Left ventricle myocardium inferior (tissue), 1 donor: ENCODE results near the gene TOM1L2. TPM values are rescaled to one million over a fixed set of nuclear protein-coding genes. Genes with fewer than 3 reads are reported as not detected.
A peak's percentile ranks its signal among the peaks of the same experiment; 100 is the strongest.
"Not testable (repeated sequence)": the region's sequence is repeated elsewhere in the genome, so short reads cannot be mapped to it uniquely, and the experiment has no call there.

Experiments
- DNase-seq: peaks from one replicate; pipeline ENCODE4 v3.0.0-alpha.2; 2020
- H3K27ac ChIP-seq: fragments of 200-600 bp; replicated peaks from 2 replicates; pipeline ENCODE4 v1.8.0; 2021
- H3K27me3 ChIP-seq: fragments of 200-600 bp; 2 replicates; pipeline ENCODE4 v1.8.0; 2021; ENCODE audit warnings: low read depth
- H3K36me3 ChIP-seq: fragments of 200-600 bp; 2 replicates; pipeline ENCODE4 v1.8.0; 2021
- H3K4me1 ChIP-seq: fragments of 200-600 bp; 2 replicates; pipeline ENCODE4 v1.8.0; 2021
- H3K4me3 ChIP-seq: fragments of 200-600 bp; 2 replicates; pipeline ENCODE4 v1.8.0; 2021; ENCODE audit warnings: mild to moderate bottlenecking, moderate library complexity
- H3K9me3 ChIP-seq: fragments of 200-600 bp; replicated peaks from 2 replicates; pipeline ENCODE4 v1.8.0; 2021
- intact Hi-C: fragments of 100-400 bp; cut with micrococcal nuclease; formaldehyde crosslinking; loops from one replicate; pipeline ENCODE4 v1.11.0; 2022
- total RNA-seq: library from RNA; stranded (reverse); fragmentation: NEBNext Ultra II Directional; extraction: Animal tissue kit (Norgen Biotek cat#: 25700); gene quantifications from one replicate; pipeline ENCODE4 v1.2.1, GENCODE V29; 2021
- TF ChIP-seq, protein P1 (sequence below): fragments of 200-600 bp; IDR thresholded peaks from 2 replicates; pipeline ENCODE4 v1.8.0; 2021; ENCODE audit warnings: antibody characterized with exemption, mild to moderate bottlenecking, borderline replicate concordance
- donor health status: DM: no; HTN: yes; CAD: no; lungs with severe emphysema.

TOM1L2 gene
- total RNA-seq, 1 donor from 2014 or later: 284 TPM

DNA sequence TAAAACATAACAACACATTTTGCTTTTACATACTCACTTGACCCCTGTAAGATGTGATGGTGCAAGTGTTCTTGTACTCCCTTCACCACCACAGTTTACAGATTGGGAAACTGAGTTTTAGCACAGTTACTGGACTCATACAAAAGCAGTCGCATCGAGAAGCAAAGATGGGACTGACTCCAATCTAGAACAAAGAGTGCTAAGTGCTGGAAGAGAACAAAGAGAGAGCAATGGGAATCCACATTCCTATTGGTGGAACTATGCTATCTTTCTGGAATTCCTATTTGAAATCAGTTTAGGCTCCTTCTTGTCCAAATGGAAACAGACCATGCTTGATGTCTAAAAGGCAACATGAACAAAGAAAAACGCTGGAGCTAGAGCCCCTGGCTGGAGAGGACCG, 9.1 kb downstream of the TOM1L2 start:
- no peak for DNase-seq
- Histone ChIP-seq H3K4me3 (no peak overlapping the region), H3K9me3 (no peaks in the 10 kb centered on the region), H3K4me1 (peaks cover 80% of the 10 kb centered on the region), H3K27ac (peak overlapping the region; percentile 7), H3K36me3 (no peaks in the 10 kb centered on the region), H3K27me3 (no peaks in the 10 kb centered on the region)
- intact Hi-C loops: no loop called here
- TF ChIP-seq, protein P1, sequence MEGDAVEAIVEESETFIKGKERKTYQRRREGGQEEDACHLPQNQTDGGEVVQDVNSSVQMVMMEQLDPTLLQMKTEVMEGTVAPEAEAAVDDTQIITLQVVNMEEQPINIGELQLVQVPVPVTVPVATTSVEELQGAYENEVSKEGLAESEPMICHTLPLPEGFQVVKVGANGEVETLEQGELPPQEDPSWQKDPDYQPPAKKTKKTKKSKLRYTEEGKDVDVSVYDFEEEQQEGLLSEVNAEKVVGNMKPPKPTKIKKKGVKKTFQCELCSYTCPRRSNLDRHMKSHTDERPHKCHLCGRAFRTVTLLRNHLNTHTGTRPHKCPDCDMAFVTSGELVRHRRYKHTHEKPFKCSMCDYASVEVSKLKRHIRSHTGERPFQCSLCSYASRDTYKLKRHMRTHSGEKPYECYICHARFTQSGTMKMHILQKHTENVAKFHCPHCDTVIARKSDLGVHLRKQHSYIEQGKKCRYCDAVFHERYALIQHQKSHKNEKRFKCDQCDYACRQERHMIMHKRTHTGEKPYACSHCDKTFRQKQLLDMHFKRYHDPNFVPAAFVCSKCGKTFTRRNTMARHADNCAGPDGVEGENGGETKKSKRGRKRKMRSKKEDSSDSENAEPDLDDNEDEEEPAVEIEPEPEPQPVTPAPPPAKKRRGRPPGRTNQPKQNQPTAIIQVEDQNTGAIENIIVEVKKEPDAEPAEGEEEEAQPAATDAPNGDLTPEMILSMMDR: no peak

DNA sequence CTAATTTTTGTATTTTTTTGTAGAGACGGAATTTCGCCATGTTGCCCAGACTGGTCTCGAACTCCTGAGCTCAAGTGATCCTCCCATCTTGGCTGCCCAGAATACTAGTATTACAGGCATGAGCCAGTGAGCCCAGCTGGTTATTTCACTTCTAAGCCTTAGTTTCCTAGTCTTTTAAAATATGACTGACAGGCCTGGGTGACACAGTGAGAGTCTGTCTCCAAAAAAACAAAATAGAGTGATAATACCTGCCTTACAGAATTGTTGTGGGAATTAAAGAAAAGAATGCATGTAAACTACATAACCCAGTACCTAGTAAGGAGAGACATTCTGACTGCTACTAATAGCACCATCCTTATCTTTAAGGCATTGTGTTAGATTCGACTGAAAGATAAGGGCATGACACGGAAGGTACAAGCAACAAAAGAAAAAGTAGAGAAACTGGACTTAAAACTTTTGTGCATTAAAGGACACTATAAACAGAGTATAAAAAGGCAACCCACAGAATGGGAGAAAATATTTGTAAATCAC, 11.6 kb downstream of the TOM1L2 start:
- intact Hi-C loops: no loop called here
- H3K27me3 ChIP-seq: no peaks in the 10 kb centered on the region
- H3K27ac ChIP-seq: peak overlapping the region; percentile 78
- no peak for DNase-seq
- H3K36me3 ChIP-seq: peaks cover 7% of the 10 kb centered on the region
- TF ChIP-seq, protein P1: no peak
- H3K9me3 ChIP-seq: no peaks in the 10 kb centered on the region
- peaks cover 82% of the 10 kb centered on the region for H3K4me1 ChIP-seq
- no peak overlapping the region for H3K4me3 ChIP-seq

DNA sequence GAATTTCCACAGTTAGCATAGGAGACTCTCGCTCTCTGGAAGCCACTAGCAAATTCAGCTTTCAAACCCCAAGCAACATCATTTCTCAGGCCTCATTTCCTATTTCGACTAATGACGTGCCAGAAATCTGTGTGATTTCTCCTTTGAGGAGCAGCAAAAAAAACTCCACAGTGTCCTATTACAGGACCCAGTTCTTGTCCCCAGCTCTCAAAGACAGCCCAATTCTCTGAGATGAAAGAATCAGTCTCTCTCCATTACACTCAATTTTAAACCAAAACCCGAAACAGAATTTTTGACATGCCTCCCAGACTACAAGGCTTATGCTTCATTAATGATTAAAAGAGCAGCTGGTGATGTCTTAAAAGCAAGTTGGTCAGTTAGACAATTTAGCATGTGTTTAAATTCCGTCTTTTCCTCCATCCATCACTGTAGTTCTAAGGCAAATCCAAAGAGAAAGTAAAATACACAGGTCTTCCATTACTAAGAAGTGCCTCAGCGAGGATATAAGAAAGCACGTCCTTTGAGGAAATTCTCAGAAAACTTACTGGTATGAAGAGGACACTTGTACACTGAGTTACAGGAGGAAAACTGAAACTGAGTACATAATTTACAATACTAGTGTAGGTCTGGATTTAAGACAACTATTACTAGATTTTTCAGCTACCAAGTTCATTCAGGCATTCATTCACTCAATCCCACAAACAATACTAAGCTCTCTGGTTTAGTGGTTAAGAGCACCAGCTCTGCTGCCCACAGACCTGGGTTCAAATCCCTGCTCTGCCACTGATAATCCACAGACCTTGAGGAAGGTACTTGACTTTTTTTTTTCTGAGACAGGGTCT, 12.5 kb downstream of the TOM1L2 start:
- Histone ChIP-seq H3K9me3 (no peaks in the 10 kb centered on the region), H3K4me1 (peaks cover 82% of the 10 kb centered on the region), H3K27ac (peak overlapping the region; percentile 78), H3K27me3 (no peaks in the 10 kb centered on the region), H3K4me3 (peak overlapping the region; percentile 46), H3K36me3 (peaks cover 14% of the 10 kb centered on the region)
- TF ChIP-seq, protein P1: no peak
- intact Hi-C loops: no loop called here
- no peak for DNase-seq

DNA sequence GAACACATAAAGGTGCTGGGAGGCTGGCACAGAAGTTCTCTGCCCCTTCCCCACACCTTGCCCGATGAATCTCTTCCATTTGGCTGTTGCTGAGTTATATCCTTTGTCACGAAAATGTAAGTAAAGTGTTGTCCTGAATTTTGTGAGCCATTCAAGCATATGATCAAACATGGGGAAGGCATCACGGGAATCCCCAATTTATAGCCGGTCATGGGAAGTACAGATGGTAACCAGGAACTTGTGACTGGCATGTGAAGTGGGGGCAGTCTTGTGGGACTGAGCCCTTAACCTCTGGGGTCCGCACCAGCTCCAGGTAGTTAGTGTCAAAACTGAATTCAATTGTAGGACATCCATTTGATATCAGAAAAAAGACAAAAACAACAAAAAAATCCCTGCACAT, 13.2 kb downstream of the TOM1L2 start:
- no peak for DNase-seq
- peaks cover 82% of the 10 kb centered on the region for H3K4me1 ChIP-seq
- peak overlapping the region; percentile 78 for H3K27ac ChIP-seq
- intact Hi-C loops: no loop called here
- TF ChIP-seq, protein P1: no peak
- no peaks in the 10 kb centered on the region for H3K9me3 ChIP-seq
- peak overlapping the region; percentile 46 for H3K4me3 ChIP-seq
- no peaks in the 10 kb centered on the region for H3K27me3 ChIP-seq
- H3K36me3 ChIP-seq: peaks cover 14% of the 10 kb centered on the region

DNA sequence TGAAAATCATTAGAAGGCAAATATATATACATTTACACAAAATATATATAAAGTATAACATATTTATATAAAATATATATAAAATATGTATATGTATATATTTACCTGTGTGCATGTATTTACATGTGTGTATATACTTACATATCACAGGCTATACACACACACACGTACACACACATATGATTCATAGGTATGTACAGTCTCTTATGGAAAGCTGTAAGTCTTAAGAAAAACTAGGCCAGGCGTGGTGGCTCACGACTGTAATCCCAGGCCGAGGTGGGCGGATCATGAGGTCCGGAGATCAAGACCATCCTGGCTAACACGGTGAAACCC, 14.7 kb downstream of the TOM1L2 start:
- Histone ChIP-seq H3K4me1 (peaks cover 81% of the 10 kb centered on the region), H3K27me3 (no peaks in the 10 kb centered on the region), H3K27ac (peak overlapping the region; percentile 78), H3K4me3 (peak overlapping the region; percentile 10), H3K9me3 (no peaks in the 10 kb centered on the region), H3K36me3 (peaks cover 14% of the 10 kb centered on the region)
- intact Hi-C loops: no loop called here
- TF ChIP-seq, protein P1: no peak
- no peak for DNase-seq

DNA sequence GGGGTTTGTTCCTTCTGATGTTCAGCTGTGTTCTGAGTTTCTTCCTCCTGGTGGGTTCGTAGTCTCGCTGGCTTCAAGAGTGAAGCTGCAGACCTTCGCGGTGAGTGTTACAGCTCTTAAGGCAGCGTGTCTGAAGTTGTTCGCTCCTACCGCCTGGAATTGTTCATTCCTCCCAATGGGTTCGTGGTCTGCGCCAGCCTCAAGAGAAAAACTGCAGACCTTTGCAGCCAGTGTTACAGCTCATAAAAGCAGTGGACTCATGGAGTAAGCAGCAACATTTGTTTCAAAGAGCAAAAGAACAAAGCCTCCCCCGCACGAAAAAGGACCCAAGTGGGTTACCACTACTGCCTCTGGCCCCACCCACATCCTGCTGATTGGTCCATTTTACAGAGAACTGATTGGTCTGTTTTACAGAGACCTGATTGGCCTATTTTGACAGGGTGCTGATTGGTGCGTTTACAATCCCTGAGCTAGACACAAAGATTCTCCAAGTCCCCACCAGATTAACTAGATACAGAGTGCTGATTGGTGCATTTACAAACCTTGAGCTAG, 16.3 kb downstream of the TOM1L2 start:
- peaks cover 14% of the 10 kb centered on the region for H3K36me3 ChIP-seq
- intact Hi-C loops, H3K27me3 ChIP-seq, H3K4me3 ChIP-seq, DNase-seq, H3K9me3 ChIP-seq: not testable (repeated sequence)
- peaks cover 91% of the 10 kb centered on the region for H3K4me1 ChIP-seq
- peak overlapping the region; percentile 78 for H3K27ac ChIP-seq
